Left ventricle myocardium inferior (tissue), 1 donor: Measurements from ENCODE around the gene MAFB. TPM values are rescaled to one million over a fixed set of nuclear protein-coding genes. Genes with fewer than 3 reads are reported as not detected.

ENCODE experiments used
- DNase-seq: peaks from one replicate; pipeline ENCODE4 v3.0.0-alpha.2; 2020
- H3K27ac ChIP-seq: fragments of 200-600 bp; replicated peaks from 2 replicates; pipeline ENCODE4 v1.8.0; 2021
- H3K27me3 ChIP-seq: fragments of 200-600 bp; 2 replicates; pipeline ENCODE4 v1.8.0; 2021; ENCODE audit warnings: low read depth
- H3K36me3 ChIP-seq: fragments of 200-600 bp; 2 replicates; pipeline ENCODE4 v1.8.0; 2021
- H3K4me1 ChIP-seq: fragments of 200-600 bp; 2 replicates; pipeline ENCODE4 v1.8.0; 2021
- H3K4me3 ChIP-seq: fragments of 200-600 bp; 2 replicates; pipeline ENCODE4 v1.8.0; 2021; ENCODE audit warnings: mild to moderate bottlenecking, moderate library complexity
- H3K9me3 ChIP-seq: fragments of 200-600 bp; replicated peaks from 2 replicates; pipeline ENCODE4 v1.8.0; 2021
- intact Hi-C: fragments of 100-400 bp; cut with micrococcal nuclease; formaldehyde crosslinking; loops from one replicate; pipeline ENCODE4 v1.11.0; 2022
- total RNA-seq: library from RNA; stranded (reverse); fragmentation: NEBNext Ultra II Directional; extraction: Animal tissue kit (Norgen Biotek cat#: 25700); gene quantifications from one replicate; pipeline ENCODE4 v1.2.1, GENCODE V29; 2021
- TF ChIP-seq, protein P1 (sequence below): fragments of 200-600 bp; IDR thresholded peaks from 2 replicates; pipeline ENCODE4 v1.8.0; 2021; ENCODE audit warnings: antibody characterized with exemption, mild to moderate bottlenecking, borderline replicate concordance
- donor health status: DM: no; HTN: yes; CAD: no; lungs with severe emphysema.

The MAFB gene
- total RNA-seq, 1 donor from 2014 or later = 10.2 TPM

DNA sequence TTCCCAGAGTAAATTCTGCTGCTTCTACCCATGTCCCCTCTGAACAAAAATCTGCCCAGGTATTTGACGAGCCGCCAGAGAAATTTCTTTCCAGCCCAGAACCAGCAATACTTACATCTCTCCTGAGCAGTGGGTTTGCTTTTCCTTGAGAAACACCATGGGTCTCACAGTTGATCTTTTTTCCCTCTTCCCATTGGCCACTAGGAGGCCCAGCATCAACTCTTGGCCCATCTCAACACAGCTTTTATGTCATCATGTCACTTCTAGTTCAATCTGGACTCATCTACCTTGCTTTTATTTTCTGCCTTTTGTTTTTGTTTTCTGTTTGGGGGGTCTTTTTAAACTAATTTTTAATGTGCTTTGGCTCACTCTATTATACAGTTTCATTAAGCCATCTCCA is 18.8 kb downstream of the MAFB start:
- Histone ChIP-seq H3K27ac (no peak overlapping the region), H3K4me3 (no peak overlapping the region), H3K9me3 (no peaks in the 10 kb centered on the region), H3K27me3 (peaks cover 3% of the 10 kb centered on the region), H3K4me1 (no peaks in the 10 kb centered on the region), H3K36me3 (no peaks in the 10 kb centered on the region)
- TF ChIP-seq, protein P1, sequence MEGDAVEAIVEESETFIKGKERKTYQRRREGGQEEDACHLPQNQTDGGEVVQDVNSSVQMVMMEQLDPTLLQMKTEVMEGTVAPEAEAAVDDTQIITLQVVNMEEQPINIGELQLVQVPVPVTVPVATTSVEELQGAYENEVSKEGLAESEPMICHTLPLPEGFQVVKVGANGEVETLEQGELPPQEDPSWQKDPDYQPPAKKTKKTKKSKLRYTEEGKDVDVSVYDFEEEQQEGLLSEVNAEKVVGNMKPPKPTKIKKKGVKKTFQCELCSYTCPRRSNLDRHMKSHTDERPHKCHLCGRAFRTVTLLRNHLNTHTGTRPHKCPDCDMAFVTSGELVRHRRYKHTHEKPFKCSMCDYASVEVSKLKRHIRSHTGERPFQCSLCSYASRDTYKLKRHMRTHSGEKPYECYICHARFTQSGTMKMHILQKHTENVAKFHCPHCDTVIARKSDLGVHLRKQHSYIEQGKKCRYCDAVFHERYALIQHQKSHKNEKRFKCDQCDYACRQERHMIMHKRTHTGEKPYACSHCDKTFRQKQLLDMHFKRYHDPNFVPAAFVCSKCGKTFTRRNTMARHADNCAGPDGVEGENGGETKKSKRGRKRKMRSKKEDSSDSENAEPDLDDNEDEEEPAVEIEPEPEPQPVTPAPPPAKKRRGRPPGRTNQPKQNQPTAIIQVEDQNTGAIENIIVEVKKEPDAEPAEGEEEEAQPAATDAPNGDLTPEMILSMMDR = no peak
- no peak for DNase-seq
- intact Hi-C loops = no loop called here

DNA sequence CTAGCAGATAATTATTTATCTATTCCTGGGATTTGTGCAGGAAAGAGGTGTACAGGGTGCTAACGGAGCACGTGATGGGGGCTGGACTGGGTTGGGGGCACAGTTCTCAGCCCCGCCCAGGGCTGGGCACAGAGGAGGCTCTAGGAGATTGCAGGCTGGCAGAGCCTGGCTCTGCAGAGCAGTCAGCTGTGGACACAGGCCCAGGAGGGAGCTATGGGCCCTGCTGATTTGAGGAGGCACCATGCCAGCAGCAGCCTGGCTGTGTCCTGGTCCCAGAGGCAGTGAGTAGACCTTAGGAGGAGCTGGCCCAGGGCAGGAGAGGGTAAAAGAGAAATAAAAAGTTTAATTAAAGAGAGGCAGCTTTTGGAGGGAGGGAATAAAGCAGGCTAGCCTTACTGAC is 19.3 kb downstream of the MAFB start:
- intact Hi-C loops = no loop called here
- TF ChIP-seq, protein P1 = no peak
- peak; percentile 34 for DNase-seq
- Histone ChIP-seq H3K27me3 (no peaks in the 10 kb centered on the region), H3K36me3 (no peaks in the 10 kb centered on the region), H3K27ac (no peak overlapping the region), H3K4me1 (no peaks in the 10 kb centered on the region), H3K9me3 (no peaks in the 10 kb centered on the region), H3K4me3 (no peak overlapping the region)

DNA sequence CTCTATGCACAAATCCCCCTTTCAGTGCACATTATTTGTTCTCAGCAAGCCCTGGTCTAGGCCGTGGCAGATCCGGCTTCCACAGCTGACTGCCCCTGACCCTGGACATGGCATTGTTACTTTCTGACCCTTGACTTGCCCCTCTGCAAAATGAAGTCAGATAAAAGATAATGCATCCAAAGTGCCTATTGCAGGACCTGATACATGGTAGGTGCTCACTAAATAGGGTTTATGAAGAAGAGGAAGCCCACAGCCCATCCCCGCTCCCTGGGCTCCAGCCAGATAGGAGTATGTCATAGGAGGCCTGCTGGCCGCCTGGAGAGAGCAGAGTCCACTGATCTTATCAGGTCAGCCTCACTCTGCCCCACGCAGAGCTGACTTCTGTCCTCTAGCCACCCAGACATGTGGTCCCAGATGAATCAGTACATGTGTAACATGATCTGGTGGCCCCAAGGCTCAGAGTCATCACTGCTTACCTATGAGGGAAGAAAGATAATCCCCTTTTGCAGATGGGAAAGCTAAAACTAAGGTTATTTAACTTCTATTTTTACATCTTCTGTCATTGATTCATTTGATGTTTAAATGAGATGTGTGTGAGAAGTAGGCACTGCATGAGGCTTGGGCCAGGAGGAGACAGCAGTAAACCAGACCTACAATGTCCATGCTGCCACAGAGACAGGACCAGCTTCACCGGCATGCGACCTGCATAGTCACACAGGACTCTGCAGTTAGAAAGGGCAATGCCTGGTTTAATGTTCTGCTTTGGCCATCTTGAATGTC is 20.4 kb downstream of the MAFB start:
- H3K36me3 ChIP-seq = no peaks in the 10 kb centered on the region
- no peaks in the 10 kb centered on the region for H3K4me1 ChIP-seq
- no peaks in the 10 kb centered on the region for H3K27me3 ChIP-seq
- H3K9me3 ChIP-seq = no peaks in the 10 kb centered on the region
- no peak for DNase-seq
- intact Hi-C loops = no loop called here
- no peak overlapping the region for H3K27ac ChIP-seq
- H3K4me3 ChIP-seq = no peak overlapping the region
- TF ChIP-seq, protein P1 = no peak

DNA sequence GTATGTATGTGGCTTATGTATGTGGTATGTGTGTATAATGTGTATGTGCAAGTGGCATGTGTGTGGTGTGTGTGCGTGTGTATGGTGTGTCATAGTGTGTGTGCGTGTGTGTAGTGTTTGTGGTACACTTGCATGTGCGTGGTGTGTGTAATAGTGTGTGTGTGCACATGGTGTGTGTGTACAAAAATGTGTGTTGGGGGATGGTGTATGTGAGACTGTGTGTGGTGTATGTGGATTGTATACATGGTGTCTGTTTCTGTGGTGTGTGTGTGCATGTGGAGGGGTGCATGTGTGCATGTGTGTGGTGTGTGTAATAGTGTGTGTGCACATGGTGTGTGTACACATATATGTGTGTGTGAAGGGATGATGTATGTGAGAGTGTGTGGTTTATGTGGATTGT is 21.5 kb downstream of the MAFB start:
- no peaks in the 10 kb centered on the region for H3K9me3 ChIP-seq
- H3K27me3 ChIP-seq = no peaks in the 10 kb centered on the region
- TF ChIP-seq, protein P1 = no peak
- H3K27ac ChIP-seq = no peak overlapping the region
- H3K4me3 ChIP-seq = no peak overlapping the region
- no peaks in the 10 kb centered on the region for H3K36me3 ChIP-seq
- H3K4me1 ChIP-seq = no peaks in the 10 kb centered on the region
- DNase-seq = no peak
- intact Hi-C loops = no loop called here

DNA sequence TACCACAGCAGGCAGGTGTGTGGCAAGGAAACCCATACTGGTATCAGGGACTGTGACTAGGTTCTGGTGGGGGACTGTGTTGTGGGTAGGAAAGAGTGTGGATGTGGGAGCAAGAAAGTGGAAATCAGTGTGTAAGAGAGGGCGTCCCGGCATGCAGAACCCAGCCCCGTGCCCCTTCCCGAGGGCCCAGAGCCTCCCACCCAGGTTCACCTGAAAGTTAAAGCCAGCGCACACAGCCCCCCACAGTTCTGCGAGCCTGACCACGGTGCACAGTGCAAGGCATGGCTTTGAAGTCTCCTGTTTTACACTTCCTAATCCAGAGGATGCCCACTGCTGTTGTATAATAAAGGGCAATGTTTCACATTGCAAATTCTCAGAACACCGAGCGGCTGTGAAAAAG is 22.7 kb downstream of the MAFB start:
- Histone ChIP-seq H3K9me3 (no peaks in the 10 kb centered on the region), H3K4me3 (no peak overlapping the region), H3K36me3 (no peaks in the 10 kb centered on the region), H3K4me1 (no peaks in the 10 kb centered on the region), H3K27me3 (no peaks in the 10 kb centered on the region), H3K27ac (no peak overlapping the region)
- intact Hi-C loops = no loop called here
- DNase-seq = no peak
- TF ChIP-seq, protein P1 = no peak
